ENCODE measurements around the gene SORCS3. TPM values are rescaled to one million over a fixed set of nuclear protein-coding genes. Genes with fewer than 3 reads are reported as not detected.

SORCS3 gene
- total RNA-seq, 1 experiment from 2014 or later, result 0.94 TPM

- DNase-seq (ENCODE audit: low spot score) (no peak), ATAC-seq (no peak)
- CTCF ChIA-PET, result no interaction called here
- no peaks in the 10 kb centered on the region for H3K36me3 Mint-ChIP-seq
- no peaks in the 10 kb centered on the region for H3K27me3 Mint-ChIP-seq (ENCODE audit: low read depth)
- no peak overlapping the region for H3K27ac Mint-ChIP-seq
- no peak overlapping the region for H3K4me3 Mint-ChIP-seq
- no peaks in the 10 kb centered on the region for H3K9me3 Mint-ChIP-seq
- no peak for TF ChIP-seq ESRRA (CRISPR knock-in tag; IDR thresholded peaks at IDR 0.05; ENCODE audit: borderline replicate concordance)
- no peak for TF ChIP-seq TEAD4 (CRISPR knock-in tag; IDR thresholded peaks at IDR 0.05)
- TF ChIP-seq ZNF317 (CRISPR knock-in tag; IDR thresholded peaks at IDR 0.05; ENCODE audit: borderline replicate concordance, low read depth), result no peak
- no peak for TF ChIP-seq USF1 (CRISPR knock-in tag; IDR thresholded peaks at IDR 0.05)
- TF ChIP-seq GTF2I (CRISPR knock-in tag; conservative IDR thresholded peaks at IDR 0.05), result no peak
- no peak for TF ChIP-seq ZBTB43 (CRISPR knock-in tag; IDR thresholded peaks at IDR 0.05)
- TF ChIP-seq ZNF671 (CRISPR knock-in tag; IDR thresholded peaks at IDR 0.05), result no peak
- no peak for TF ChIP-seq NFATC4 (CRISPR knock-in tag; IDR thresholded peaks at IDR 0.05)
- TF ChIP-seq SMAD4 (CRISPR knock-in tag; IDR thresholded peaks at IDR 0.05), result no peak
- peaks cover 8% of the 10 kb centered on the region for H3K4me1 Mint-ChIP-seq
- POLR2A ChIA-PET, result no interaction called here
Observed at GRCh38 chr10:105266966-105267539, 626.0 kb downstream of the SORCS3 start.

GRCh38 chr10:105268961-105269360 lies 627.9 kb downstream of the SORCS3 start:
- no peak for DNase-seq (ENCODE audit: low spot score)
- ChIA-PET POLR2A (no interaction called here), CTCF (no interaction called here)
- TF ChIP-seq AFF4 (CRISPR knock-in tag; IDR thresholded peaks at IDR 0.05; ENCODE audit: borderline replicate concordance), result no peak
- TF ChIP-seq ZNF281 (CRISPR knock-in tag; IDR thresholded peaks at IDR 0.05), result no peak
- TF ChIP-seq MXD4 (CRISPR knock-in tag; IDR thresholded peaks at IDR 0.05; ENCODE audit: borderline replicate concordance), result no peak
- no peak for TF ChIP-seq SP1 (CRISPR knock-in tag; conservative IDR thresholded peaks at IDR 0.05)
- no peak for TF ChIP-seq CBFB (CRISPR knock-in tag; IDR thresholded peaks at IDR 0.05; ENCODE audit: low read depth)
- TF ChIP-seq USF2 (CRISPR knock-in tag; IDR thresholded peaks at IDR 0.05), result no peak
- TF ChIP-seq TCF7 (CRISPR knock-in tag; IDR thresholded peaks at IDR 0.05; ENCODE audit: low read depth), result no peak
- no peak overlapping the region for H3K27ac Mint-ChIP-seq
- H3K36me3 Mint-ChIP-seq, result no peaks in the 10 kb centered on the region
- H3K9me3 Mint-ChIP-seq, result no peaks in the 10 kb centered on the region
- ATAC-seq, result no peak
- no peaks in the 10 kb centered on the region for H3K27me3 Mint-ChIP-seq (ENCODE audit: low read depth)
- H3K4me3 Mint-ChIP-seq, result no peak overlapping the region
- no peaks in the 10 kb centered on the region for H3K4me1 Mint-ChIP-seq

Data from WTC11 (cell line).